OCI-LY3 (cell line): Measurements from ENCODE around the gene ZC3H12D.

ENCODE experiments used
- CTCF ChIP-seq: fragments of 200-600, 300-600 bp; sonication (generic); IDR thresholded peaks from 2 replicates; pipeline ENCODE4 v1.5.1; 2014; ENCODE audit warnings: antibody characterized with exemption, low read length, low read depth
- EZH2phosphoT487 ChIP-seq: fragments of 200-600 bp; shearing (Covaris generic); IDR thresholded peaks from 2 replicates; pipeline ENCODE4 v1.6.1; 2018; ENCODE audit warnings: antibody characterized with exemption, mixed run types, low read depth

GRCh38 chr6:149433881-149434280, 50.9 kb downstream of the ZC3H12D start:
- TF ChIP-seq CTCF = no peak
- no peak for TF ChIP-seq EZH2phosphoT487
